HG03108 (cell line): Measurements from ENCODE around the gene NLRP4.
"Not testable (repeated sequence)": the region's sequence is repeated elsewhere in the genome, so short reads cannot be mapped to it uniquely, and the experiment has no call there.

Source experiments
- ATAC-seq: cut with Tn5 transposase; IDR thresholded peaks from one replicate; pipeline ENCODE4 v1.9.1; 2021; ENCODE audit warnings: moderate library complexity; ENCODE audit not compliant: unreplicated experiment

The NLRP4 gene

GRCh38 chr19:55870736-55871135, 34.4 kb downstream of the NLRP4 start:
- ATAC-seq = no peak

GRCh38 chr19:55877211-55877610, 40.9 kb downstream of the NLRP4 start:
- no peak for ATAC-seq

GRCh38 chr19:55882626-55883025, 46.3 kb downstream of the NLRP4 start:
- no peak for ATAC-seq

GRCh38 chr19:55898911-55899310, 62.6 kb downstream of the NLRP4 start:
- ATAC-seq = no peak

GRCh38 chr19:55901369-55902079, 65.2 kb downstream of the NLRP4 start:
- ATAC-seq = no peak

- ATAC-seq = no peak
Measured at GRCh38 chr19:55902080-55902751, 65.9 kb downstream of the NLRP4 start.

GRCh38 chr19:55907286-55907685, 70.9 kb downstream of the NLRP4 start:
- ATAC-seq = no peak

- ATAC-seq = no peak
Measured at GRCh38 chr19:55907746-55908145, 71.4 kb downstream of the NLRP4 start.

- no peak for ATAC-seq
Measured at GRCh38 chr19:55909801-55910200, 73.5 kb downstream of the NLRP4 start.

GRCh38 chr19:55912916-55913315, 76.6 kb downstream of the NLRP4 start:
- ATAC-seq = no peak

- no peak for ATAC-seq
Measured at GRCh38 chr19:55913643-55914268, 77.4 kb downstream of the NLRP4 start.

GRCh38 chr19:55923556-55923955, 87.2 kb downstream of the NLRP4 start:
- ATAC-seq = no peak

- ATAC-seq = no peak
Measured at GRCh38 chr19:55927991-55928390, 91.7 kb downstream of the NLRP4 start.

GRCh38 chr19:55929258-55929657, 92.9 kb downstream of the NLRP4 start:
- not testable (repeated sequence) for ATAC-seq

- no peak for ATAC-seq
Measured at GRCh38 chr19:55930996-55931515, 94.7 kb downstream of the NLRP4 start.
